OCI-LY1 (cell line): ENCODE data around the gene PTPN23.

Source experiments
- H2AFZ ChIP-seq: fragments of 200-600 bp; sonication (generic), shearing (Covaris generic); 2 replicates; pipeline ENCODE4 v1.6.0; 2014; ENCODE audit warnings: antibody characterized with exemption, mild to moderate bottlenecking, low read length
- H3F3A ChIP-seq: fragments of 200-600 bp; sonication (generic), shearing (Covaris generic); 2 replicates; pipeline ENCODE4 v1.6.0; 2014; ENCODE audit warnings: mild to moderate bottlenecking, antibody characterized with exemption, low read length, moderate library complexity; ENCODE audit not compliant: insufficient read depth
- H3K27ac ChIP-seq: fragments of 200-600 bp; sonication (generic); 2 replicates; pipeline ENCODE4 v1.5.1; 2014; ENCODE audit warnings: low read length, mixed run types, mild to moderate bottlenecking, low read depth; ENCODE audit not compliant: poor library complexity, severe bottlenecking
- H3K27me3 ChIP-seq: fragments of 200-600 bp; sonication (generic); 2 replicates; pipeline ENCODE4 v1.6.0; 2014; ENCODE audit warnings: antibody characterized with exemption, mild to moderate bottlenecking, low read length, moderate library complexity; ENCODE audit not compliant: insufficient read depth
- H3K36me3 ChIP-seq: fragments of 200-600 bp; sonication (generic); 2 replicates; pipeline ENCODE4 v1.6.1; 2014; ENCODE audit warnings: mild to moderate bottlenecking, antibody characterized with exemption, low read length, moderate library complexity, mixed read lengths; ENCODE audit not compliant: insufficient read depth
- H3K4me1 ChIP-seq: fragments of 200-600 bp; sonication (generic); 2 replicates; pipeline ENCODE4 v1.5.1; 2014; ENCODE audit warnings: mild to moderate bottlenecking, low read length, moderate library complexity; ENCODE audit not compliant: insufficient read depth, severe bottlenecking
- H3K4me2 ChIP-seq: fragments of 200-600 bp; sonication (generic), shearing (Covaris generic); 2 replicates; pipeline ENCODE4 v1.6.1; 2014; ENCODE audit warnings: low read length
- H3K4me3 ChIP-seq: fragments of 200-600 bp; sonication (generic); 2 replicates; pipeline ENCODE4 v1.5.1; 2014; ENCODE audit warnings: low read length, low read depth, mild to moderate bottlenecking, mixed read lengths; ENCODE audit not compliant: poor library complexity, severe bottlenecking
- H3K79me2 ChIP-seq: fragments of 200-600 bp; shearing (Covaris generic); 2 replicates; pipeline ENCODE4 v1.6.1; 2016; ENCODE audit warnings: mixed run types, low read length, mixed read lengths; ENCODE audit not compliant: insufficient read depth
- H3K9ac ChIP-seq: fragments of 200-600 bp; sonication (generic), shearing (Covaris generic); 2 replicates; pipeline ENCODE4 v1.6.1; 2014; ENCODE audit warnings: mild to moderate bottlenecking, low read length, mixed read lengths
- H3K9me2 ChIP-seq: fragments of 200-600 bp; sonication (generic), shearing (Covaris generic); 2 replicates; pipeline ENCODE4 v1.6.1; 2014; ENCODE audit warnings: low read depth, mild to moderate bottlenecking, low read length, mixed read lengths
- H3K9me3 ChIP-seq: fragments of 200-600 bp; shearing (Covaris generic); 2 replicates; pipeline ENCODE4 v1.6.1; 2014; ENCODE audit warnings: low read length, mixed read lengths
- H4K20me1 ChIP-seq: fragments of 200-600 bp; sonication (generic), shearing (Covaris generic); 2 replicates; pipeline ENCODE4 v1.6.0; 2016; ENCODE audit warnings: mild to moderate bottlenecking, low read length; ENCODE audit not compliant: insufficient read depth
- CTCF ChIP-seq: fragments of 200-600 bp; sonication (generic), shearing (Covaris generic); IDR thresholded peaks from 2 replicates; pipeline ENCODE4 v1.5.1; 2017; ENCODE audit warnings: mild to moderate bottlenecking, antibody characterized with exemption, low read length, moderate library complexity, mixed read lengths
- EZH2 ChIP-seq: fragments of 200-600 bp; sonication (generic), shearing (Covaris generic); IDR thresholded peaks from 2 replicates; pipeline ENCODE4 v1.8.0; 2017; ENCODE audit warnings: borderline replicate concordance, mixed run types, mild to moderate bottlenecking, antibody characterized with exemption, low read length, moderate library complexity, mixed read lengths

Gene PTPN23

GRCh38 chr3:47394140-47394870 lies 13.5 kb downstream of the PTPN23 start:
- Histone ChIP-seq H3K27me3 (no peaks in the 10 kb centered on the region), H3K9me2 (no peaks in the 10 kb centered on the region), H3F3A (no peaks in the 10 kb centered on the region), H3K27ac (no peak overlapping the region), H3K9ac (no peak overlapping the region), H3K4me1 (no peaks in the 10 kb centered on the region), H4K20me1 (no peaks in the 10 kb centered on the region), H3K9me3 (no peaks in the 10 kb centered on the region), H3K4me2 (no peak overlapping the region), H3K4me3 (no peak overlapping the region), H3K36me3 (peaks cover 12% of the 10 kb centered on the region; the same call in 1 of the 2 replicates), H3K79me2 (peaks cover 17% of the 10 kb centered on the region; the same call in 1 of the 2 replicates), H2AFZ (no peak overlapping the region)
- no peak for TF ChIP-seq EZH2
- no peak for TF ChIP-seq CTCF

GRCh38 chr3:47394881-47395280 lies 14.1 kb downstream of the PTPN23 start:
- TF ChIP-seq CTCF (no peak), EZH2 (no peak)
- H3K4me3 ChIP-seq: no peak overlapping the region
- H3K4me2 ChIP-seq: no peak overlapping the region
- H3K36me3 ChIP-seq: peaks cover 15% of the 10 kb centered on the region; the same call in 1 of the 2 replicates
- peaks cover 17% of the 10 kb centered on the region; the same call in 1 of the 2 replicates for H3K79me2 ChIP-seq
- H3F3A ChIP-seq: no peaks in the 10 kb centered on the region
- H3K4me1 ChIP-seq: no peaks in the 10 kb centered on the region
- H3K27ac ChIP-seq: no peak overlapping the region
- no peaks in the 10 kb centered on the region for H4K20me1 ChIP-seq
- no peaks in the 10 kb centered on the region for H3K27me3 ChIP-seq
- H3K9me3 ChIP-seq: no peaks in the 10 kb centered on the region
- no peak overlapping the region for H2AFZ ChIP-seq
- no peaks in the 10 kb centered on the region for H3K9me2 ChIP-seq
- no peak overlapping the region for H3K9ac ChIP-seq

GRCh38 chr3:47398228-47398627 lies 17.4 kb downstream of the PTPN23 start:
- Histone ChIP-seq H2AFZ (no peak overlapping the region), H4K20me1 (no peaks in the 10 kb centered on the region), H3F3A (no peaks in the 10 kb centered on the region), H3K27ac (no peak overlapping the region), H3K79me2 (peaks cover 7% of the 10 kb centered on the region; the same call in 1 of the 2 replicates), H3K36me3 (peaks cover 15% of the 10 kb centered on the region; the same call in 1 of the 2 replicates), H3K4me3 (no peak overlapping the region), H3K4me1 (no peaks in the 10 kb centered on the region), H3K4me2 (no peak overlapping the region), H3K9ac (no peak overlapping the region), H3K27me3 (no peaks in the 10 kb centered on the region), H3K9me2 (no peaks in the 10 kb centered on the region), H3K9me3 (no peaks in the 10 kb centered on the region)
- TF ChIP-seq EZH2: no peak
